CD4-positive, CD25-positive, alpha-beta regulatory T cell (primary cell): ENCODE measurements around the gene ISCU. TPM values are rescaled to one million over a fixed set of nuclear protein-coding genes. Genes with fewer than 3 reads are reported as not detected.
A peak's percentile ranks its signal among the peaks of the same experiment; 100 is the strongest.

ENCODE experiments used
- ATAC-seq, 2 donors: fragments of 150-1000 bp; cut with Tn5 transposase; one replicate each; pipeline ENCODE4 v1.10.0; 2021; ENCODE audit warnings: low read depth in 2 of 2, moderate number of reproducible peaks in 2 of 2, moderate library complexity in 1 of 2
- DNase-seq, 3 donors: peaks; one replicate each; pipeline versions ENCODE4 v3.0.0 to v3.0.0-alpha.2; 2012 to 2022; ENCODE audit warnings: mixed read lengths in 1 of 3
- H3K27ac ChIP-seq: one replicate; pipeline ENCODE4 v1.7.0; 2013; ENCODE audit warnings: mild to moderate bottlenecking, low read length; ENCODE audit not compliant: insufficient read depth, poor library complexity, severe bottlenecking
- H3K27me3 ChIP-seq: one replicate; pipeline ENCODE4 v1.7.0; 2013; ENCODE audit warnings: low read length; ENCODE audit not compliant: control insufficient read depth, insufficient read depth
- H3K36me3 ChIP-seq: one replicate; pipeline ENCODE4 v1.7.0; 2013; ENCODE audit warnings: mild to moderate bottlenecking, low read length, moderate library complexity; ENCODE audit not compliant: control insufficient read depth, insufficient read depth
- H3K4me1 ChIP-seq: 2 replicates; pipeline ENCODE4 v1.7.0; 2013; ENCODE audit warnings: mild to moderate bottlenecking, low read length; ENCODE audit not compliant: insufficient read depth, control insufficient read depth, poor library complexity, severe bottlenecking
- H3K4me3 ChIP-seq: one replicate; pipeline ENCODE4 v1.7.0; 2013; ENCODE audit warnings: low read depth, mild to moderate bottlenecking, low read length, moderate library complexity
- H3K9me3 ChIP-seq, 2 experiments: 1 replicate in 1 of 2; 2 replicates in 1 of 2; pipeline ENCODE4 v1.7.0; 2013; ENCODE audit warnings: low read length in 2 of 2, mild to moderate bottlenecking in 1 of 2, moderate library complexity in 1 of 2; ENCODE audit not compliant: control insufficient read depth in 2 of 2
- H3K27ac Mint-ChIP-seq, 3 donors: one replicate each; pipeline ENCODE4 v1.8.0; 2020 to 2022; ENCODE audit warnings: mild to moderate bottlenecking in 3 of 3, mixed read lengths in 3 of 3, moderate library complexity in 2 of 3
- H3K27me3 Mint-ChIP-seq: one replicate; pipeline ENCODE4 v1.8.0; 2022; ENCODE audit warnings: mild to moderate bottlenecking, mixed read lengths
- H3K36me3 Mint-ChIP-seq: one replicate; pipeline ENCODE4 v1.8.0; 2020; ENCODE audit warnings: mixed read lengths
- H3K4me1 Mint-ChIP-seq, 4 donors: one replicate each; pipeline ENCODE4 v1.8.0; 2020 to 2022; ENCODE audit warnings: mixed read lengths in 4 of 4, mild to moderate bottlenecking in 1 of 4
- H3K4me3 Mint-ChIP-seq, 4 donors: one replicate each; pipeline ENCODE4 v1.8.0; 2020 to 2022; ENCODE audit warnings: mild to moderate bottlenecking in 4 of 4, mixed read lengths in 4 of 4, moderate library complexity in 3 of 4
- H3K9me3 Mint-ChIP-seq, 7 donors: one replicate each; pipeline ENCODE4 v1.8.0; 2020 to 2022; ENCODE audit warnings: mixed read lengths in 7 of 7, mild to moderate bottlenecking in 3 of 7, moderate library complexity in 2 of 7
- polyA plus RNA-seq, 4 donors: library from polyadenylated mRNA; unstranded; fragments of 300-500 nt; fragmentation: Illumina TruSeq; gene quantifications; one replicate each; pipeline ENCODE4 v1.2.3, GENCODE V29; 2021
- total RNA-seq: library from RNA; stranded (reverse); gene quantifications from one replicate; pipeline ENCODE4 v1.2.3, GENCODE V29; 2022

ISCU gene
- total RNA-seq (173 TPM), polyA plus RNA-seq (100 to 1,000 TPM; 241 to 295 (median 260) TPM)

DNA sequence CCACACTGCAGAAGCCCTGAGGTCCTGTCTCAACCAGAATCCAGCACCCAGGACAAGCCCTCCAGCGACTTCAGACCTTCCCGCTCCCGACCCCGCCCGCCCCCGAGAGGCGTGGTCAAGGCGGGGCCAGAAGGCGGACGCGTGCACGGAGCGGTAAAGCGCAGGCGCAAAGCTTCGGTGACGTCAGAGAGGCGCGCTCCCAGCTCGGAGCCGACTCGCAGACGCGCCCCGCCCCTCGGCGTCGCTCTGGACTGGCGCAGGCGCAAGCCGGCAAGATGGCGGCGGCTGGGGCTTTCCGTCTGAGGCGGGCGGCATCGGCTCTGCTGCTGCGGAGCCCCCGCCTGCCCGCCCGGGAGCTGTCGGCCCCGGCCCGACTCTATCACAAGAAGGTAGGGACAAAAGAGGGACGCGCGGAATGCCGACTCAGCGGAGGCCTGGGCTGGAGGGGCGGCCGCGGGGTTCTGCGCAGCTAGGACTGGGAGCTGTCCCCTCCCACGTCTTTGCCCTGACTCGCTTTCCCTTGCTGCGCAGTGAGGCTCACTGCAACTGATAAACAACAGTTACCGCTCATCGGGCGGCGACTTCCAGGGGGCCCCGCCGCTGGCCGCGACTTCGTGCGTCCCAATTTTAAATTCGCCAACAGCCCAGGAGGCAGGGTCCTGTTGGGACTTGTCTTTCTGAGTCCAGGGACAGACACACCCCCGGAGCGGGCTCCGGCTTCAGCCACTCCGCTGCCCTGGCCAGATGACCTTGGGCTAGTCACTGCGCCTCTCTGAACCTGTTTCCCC lies at the start of gene ISCU:
Gene ISCU (plus strand): TSS at position 249 of the 788 bp plus-strand sequence. CDS start 27 bp downstream, at position 276.
- peak within 1 kb of the TSS; percentile 99 to 100 (median 100) for H3K27ac Mint-ChIP-seq
- peaks cover 35% of the 10 kb centered on the region for H3K36me3 ChIP-seq
- peaks cover 11% of the 10 kb centered on the region for H3K36me3 Mint-ChIP-seq
- no peaks in the 10 kb centered on the region for H3K9me3 ChIP-seq
- H3K27ac ChIP-seq, result peak within 1 kb of the TSS; percentile 93
- H3K9me3 Mint-ChIP-seq, result no peaks in the 10 kb centered on the region
- H3K27me3 ChIP-seq, result no peaks in the 10 kb centered on the region
- peaks cover 18 to 61% (median 36%) of the 10 kb centered on the region in 4 donors for H3K4me1 Mint-ChIP-seq
- peaks cover 66% of the 10 kb centered on the region for H3K4me1 ChIP-seq
- no peaks in the 10 kb centered on the region for H3K27me3 Mint-ChIP-seq
- peak within 1 kb of the TSS; percentile 97 for H3K4me3 ChIP-seq
- peak; percentile 65 to 72 for ATAC-seq
- DNase-seq, result peak; percentile 98 to 99 (median 98)
- H3K4me3 Mint-ChIP-seq, result peak within 1 kb of the TSS; percentile 98 to 100 (median 100)

- Histone ChIP-seq H3K4me3 (peak overlapping the region; percentile 66), H3K4me1 (peaks cover 21% of the 10 kb centered on the region), H3K9me3 (no peaks in the 10 kb centered on the region), H3K36me3 (peaks cover 12% of the 10 kb centered on the region), H3K27me3 (no peaks in the 10 kb centered on the region), H3K27ac (peak overlapping the region; percentile 83)
- Mint-ChIP-seq H3K27ac (peak overlapping the region; percentile 96 to 97 (median 97)), H3K4me1 (peaks cover 4 to 40% (median 20%) of the 10 kb centered on the region in 4 donors), H3K4me3 (peak overlapping the region; percentile 93 to 100 (median 98)), H3K27me3 (peaks cover 9% of the 10 kb centered on the region), H3K36me3 (peaks cover 13% of the 10 kb centered on the region), H3K9me3 (no peaks in the 10 kb centered on the region)
- DNase-seq, result no peak
- peak; percentile 11 to 14 for ATAC-seq
Observed at GRCh38 chr12:108514468-108514972, 47.9 kb upstream of the ISCU start.

GRCh38 chr12:108514973-108515814 lies 47.2 kb upstream of the ISCU start, which contains the start of gene FICD:
Gene FICD, plus strand, starts transcription at chr12:108515277. Its CDS starts 1,696 bp downstream, at chr12:108516973.
- peak within 1 kb of the TSS; percentile 83 for H3K27ac ChIP-seq
- peaks cover 17% of the 10 kb centered on the region for H3K36me3 ChIP-seq
- H3K4me3 ChIP-seq, result peak within 1 kb of the TSS; percentile 79
- H3K9me3 ChIP-seq, result no peaks in the 10 kb centered on the region
- H3K4me1 ChIP-seq, result peaks cover 21% of the 10 kb centered on the region
- DNase-seq (peak; percentile 97 to 100 (median 99)), ATAC-seq (peak; percentile 91 to 94)
- Mint-ChIP-seq H3K36me3 (peaks cover 19% of the 10 kb centered on the region), H3K27me3 (peaks cover 9% of the 10 kb centered on the region), H3K9me3 (no peaks in the 10 kb centered on the region), H3K27ac (peak within 1 kb of the TSS; percentile 96 to 97 (median 97)), H3K4me1 (peaks cover 4 to 40% (median 21%) of the 10 kb centered on the region in 4 donors), H3K4me3 (peak within 1 kb of the TSS; percentile 93 to 100 (median 98))
- no peaks in the 10 kb centered on the region for H3K27me3 ChIP-seq

GRCh38 chr12:108515916-108516315 lies 46.5 kb upstream of the ISCU start:
- peak overlapping the region; percentile 95 to 97 (median 97) for H3K27ac Mint-ChIP-seq
- peaks cover 27% of the 10 kb centered on the region for H3K36me3 Mint-ChIP-seq
- DNase-seq (no peak), ATAC-seq (no peak)
- Histone ChIP-seq H3K27me3 (no peaks in the 10 kb centered on the region), H3K27ac (peak overlapping the region; percentile 83), H3K36me3 (peaks cover 24% of the 10 kb centered on the region), H3K4me3 (peak overlapping the region; percentile 79), H3K4me1 (peaks cover 21% of the 10 kb centered on the region), H3K9me3 (no peaks in the 10 kb centered on the region)
- peaks cover 9% of the 10 kb centered on the region for H3K27me3 Mint-ChIP-seq
- peaks cover 8 to 40% (median 21%) of the 10 kb centered on the region in 4 donors for H3K4me1 Mint-ChIP-seq
- no peaks in the 10 kb centered on the region for H3K9me3 Mint-ChIP-seq
- H3K4me3 Mint-ChIP-seq, result peak overlapping the region; percentile 93 to 100 (median 98)

DNA sequence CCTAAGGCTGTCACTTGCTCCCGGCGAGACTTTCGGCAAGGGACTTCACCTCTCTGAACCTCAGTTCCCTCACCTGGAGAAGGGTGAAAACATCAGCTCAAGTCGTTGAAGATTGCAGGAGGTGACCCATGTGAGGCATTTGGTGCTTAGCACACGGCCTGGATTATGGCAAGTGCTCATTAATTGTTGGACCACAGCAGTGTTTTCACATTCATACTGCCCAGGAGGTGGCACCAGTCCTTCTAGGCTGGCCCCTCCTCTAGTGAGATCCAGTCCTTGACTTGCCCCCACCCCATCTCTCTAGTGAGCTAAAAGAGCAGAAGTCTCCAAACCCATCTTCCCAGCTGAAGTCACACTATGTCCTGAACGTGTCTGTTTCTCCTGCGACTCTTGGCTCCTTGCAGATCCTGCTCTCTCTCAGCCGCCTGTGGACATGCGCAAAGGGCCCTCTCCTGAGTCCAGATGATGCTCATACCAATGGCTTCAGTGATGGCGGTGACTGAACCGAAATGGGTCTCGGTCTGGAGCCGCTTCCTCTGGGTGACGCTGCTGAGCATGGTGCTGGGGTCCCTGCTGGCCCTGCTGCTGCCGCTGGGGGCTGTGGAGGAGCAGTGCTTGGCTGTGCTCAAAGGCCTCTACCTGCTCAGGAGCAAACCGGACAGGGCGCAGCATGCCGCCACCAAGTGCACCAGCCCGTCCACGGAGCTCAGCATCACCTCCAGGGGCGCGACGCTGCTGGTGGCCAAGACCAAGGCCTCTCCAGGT lies 45.7 kb upstream of the ISCU start:
- ATAC-seq, result no peak
- H3K4me1 ChIP-seq, result peaks cover 19% of the 10 kb centered on the region
- DNase-seq, result no peak
- no peaks in the 10 kb centered on the region for H3K27me3 ChIP-seq
- H3K36me3 Mint-ChIP-seq, result peaks cover 30% of the 10 kb centered on the region
- H3K9me3 ChIP-seq, result no peaks in the 10 kb centered on the region
- peak overlapping the region; percentile 95 to 97 (median 97) for H3K27ac Mint-ChIP-seq
- H3K27me3 Mint-ChIP-seq, result peaks cover 6% of the 10 kb centered on the region
- peak overlapping the region; percentile 93 to 100 (median 98) for H3K4me3 Mint-ChIP-seq
- H3K9me3 Mint-ChIP-seq, result no peaks in the 10 kb centered on the region
- H3K27ac ChIP-seq, result peak overlapping the region; percentile 83
- H3K36me3 ChIP-seq, result peaks cover 32% of the 10 kb centered on the region
- peak overlapping the region; percentile 79 for H3K4me3 ChIP-seq
- H3K4me1 Mint-ChIP-seq, result peaks cover 9 to 35% (median 19%) of the 10 kb centered on the region in 4 donors

DNA sequence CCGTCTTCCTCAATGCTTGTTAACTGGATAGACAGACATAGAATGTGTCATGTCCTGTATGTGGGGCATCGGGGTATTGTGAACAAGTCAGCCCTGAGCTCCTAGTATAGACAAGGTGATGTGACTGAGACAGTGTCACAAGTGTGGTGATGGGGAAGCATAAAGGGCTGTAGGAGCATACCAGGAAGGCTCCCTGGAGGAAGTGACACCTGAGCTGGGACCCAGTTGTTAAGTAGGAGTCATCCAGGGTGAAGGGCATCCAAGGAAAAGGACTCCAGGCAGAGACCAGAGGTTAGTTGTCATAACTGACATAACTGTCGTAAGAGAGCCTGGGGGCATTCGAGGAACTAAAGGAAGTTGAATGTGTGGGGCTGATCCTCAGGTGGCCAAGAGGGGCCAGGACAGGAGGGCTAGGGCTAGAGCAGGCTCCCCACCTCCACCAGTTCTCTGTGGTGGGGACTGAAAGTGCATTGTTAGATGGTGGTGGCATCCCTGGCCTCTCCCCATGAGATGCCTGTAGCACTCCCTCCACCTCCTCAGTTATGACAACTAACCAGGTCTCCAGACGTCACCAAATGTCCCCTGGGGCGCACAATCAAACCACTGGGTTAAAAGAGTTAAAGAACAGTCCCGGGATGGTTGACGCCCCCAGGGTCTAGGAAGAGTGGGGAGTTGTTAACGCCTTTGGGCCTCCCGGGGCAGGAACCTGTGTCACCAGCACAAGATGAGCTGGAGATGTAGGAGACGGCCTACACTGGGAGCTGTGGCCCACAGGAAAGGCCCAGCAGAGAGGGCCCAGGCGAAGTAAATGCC lies 44.9 kb upstream of the ISCU start:
- Mint-ChIP-seq H3K36me3 (peaks cover 37% of the 10 kb centered on the region), H3K27ac (peak overlapping the region in 2 of 3 donors; percentile 46 to 86)
- H3K27ac ChIP-seq, result no peak overlapping the region

More for the DNA sequence above, 44.9 kb upstream of the ISCU start:
- DNase-seq, result no peak
- Mint-ChIP-seq H3K4me1 (peaks cover 9 to 29% (median 13%) of the 10 kb centered on the region in 4 donors), H3K27me3 (no peaks in the 10 kb centered on the region), H3K9me3 (no peaks in the 10 kb centered on the region), H3K4me3 (peak overlapping the region in 2 of 4 donors; percentile 66 to 100)
- Histone ChIP-seq H3K36me3 (peaks cover 39% of the 10 kb centered on the region), H3K9me3 (no peaks in the 10 kb centered on the region), H3K27me3 (no peaks in the 10 kb centered on the region), H3K4me1 (peaks cover 14% of the 10 kb centered on the region), H3K4me3 (no peak overlapping the region)
- ATAC-seq, result no peak
